NCI-H510A (cell line): ENCODE data around the gene C14orf132.

Source experiments
- DNase-seq: peaks from one replicate; lab custom pipeline; 2025; lab: John Stamatoyannopoulos, UW

The C14orf132 gene

DNA sequence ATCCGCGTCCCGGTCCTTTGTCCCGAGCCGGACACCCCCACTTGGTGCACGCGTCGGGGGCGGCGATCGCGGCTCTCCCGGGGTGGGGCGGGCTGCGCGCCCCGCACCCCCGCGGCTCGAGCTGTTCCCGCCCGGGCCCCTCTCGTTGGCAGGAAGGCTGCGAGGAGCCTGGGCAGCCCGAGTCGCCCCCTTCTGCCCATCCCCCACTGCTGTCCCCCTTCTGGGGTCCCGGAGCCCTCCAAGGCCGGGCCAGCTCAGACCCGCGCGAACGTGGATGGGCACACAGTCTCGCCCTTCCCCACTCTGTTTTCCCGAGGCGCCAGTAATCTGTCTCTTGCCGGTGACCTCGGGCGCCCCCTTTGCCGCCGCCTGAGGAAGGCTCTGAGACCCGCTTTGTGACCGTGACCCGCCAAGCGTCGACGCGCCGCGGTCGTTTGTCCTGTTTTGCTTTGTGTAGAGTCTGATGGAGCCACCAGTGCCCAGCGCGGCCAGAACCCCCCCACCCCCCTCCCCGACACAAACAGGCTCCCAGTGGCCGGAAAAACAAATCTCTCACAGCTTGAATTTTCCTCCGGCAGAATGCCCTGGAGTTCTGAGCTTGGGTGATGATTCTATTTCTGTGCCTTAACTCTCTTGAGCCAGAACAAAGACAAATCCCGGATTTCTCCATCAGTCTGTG lies 610 bp downstream of the C14orf132 start:
- DNase-seq = no peak

DNA sequence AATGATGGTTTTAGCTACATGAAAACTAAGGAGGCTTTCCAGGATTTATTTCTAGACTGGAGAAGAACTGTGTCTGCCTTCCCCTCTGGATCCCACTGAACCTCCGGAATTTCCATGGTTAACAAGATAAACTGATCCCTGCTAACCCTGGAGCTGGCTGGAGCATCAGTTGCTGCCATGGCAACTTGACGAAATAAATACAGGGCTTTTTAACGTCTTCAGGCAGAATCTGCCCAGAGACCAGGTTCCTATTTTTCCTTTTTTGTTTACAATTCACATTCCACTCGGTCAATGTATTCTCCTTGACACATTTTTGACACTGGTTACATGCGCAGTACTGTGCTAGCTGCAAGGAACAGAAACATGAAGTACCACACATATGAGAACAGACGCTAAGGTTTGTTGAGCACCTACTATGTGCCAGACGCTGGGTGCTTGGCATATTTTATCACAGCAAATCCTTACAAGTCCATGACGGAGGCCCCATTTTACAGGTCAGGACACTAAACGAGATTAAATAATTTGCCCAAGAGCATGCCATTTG lies 1.7 kb downstream of the C14orf132 start:
- no peak for DNase-seq

DNA sequence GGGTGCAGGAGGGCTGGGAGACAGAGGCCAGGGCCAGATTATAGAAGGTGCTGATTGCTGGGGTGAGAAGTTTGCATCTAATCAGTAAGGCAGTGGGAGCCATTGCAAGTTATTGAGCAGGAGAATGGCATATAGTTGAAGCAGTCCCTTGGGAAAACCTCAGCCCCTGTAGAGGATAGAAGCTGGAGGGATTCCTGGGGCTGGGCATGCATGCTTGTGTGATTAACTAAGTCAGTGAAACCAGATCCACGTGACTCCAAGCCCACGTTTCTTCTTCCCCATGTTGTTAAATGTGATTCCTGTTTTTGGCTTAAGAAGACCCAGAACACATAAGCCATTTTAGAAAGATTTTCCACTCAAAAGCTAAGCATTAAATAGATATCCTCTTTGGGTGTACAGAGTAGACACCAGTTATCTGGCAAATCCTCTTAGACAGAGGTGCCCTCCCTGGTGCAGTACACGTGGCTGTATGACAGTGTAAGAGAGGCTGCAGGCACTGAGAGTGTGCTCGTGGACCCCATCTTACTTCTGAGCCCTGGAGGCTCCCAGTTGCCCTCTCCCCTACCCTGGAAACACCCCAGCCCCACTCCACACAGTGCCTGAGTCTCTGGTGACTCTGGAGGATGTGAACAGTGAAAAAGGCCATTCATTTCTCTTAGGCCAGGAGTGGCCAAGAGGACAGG lies 3.2 kb downstream of the C14orf132 start:
- DNase-seq = no peak

DNA sequence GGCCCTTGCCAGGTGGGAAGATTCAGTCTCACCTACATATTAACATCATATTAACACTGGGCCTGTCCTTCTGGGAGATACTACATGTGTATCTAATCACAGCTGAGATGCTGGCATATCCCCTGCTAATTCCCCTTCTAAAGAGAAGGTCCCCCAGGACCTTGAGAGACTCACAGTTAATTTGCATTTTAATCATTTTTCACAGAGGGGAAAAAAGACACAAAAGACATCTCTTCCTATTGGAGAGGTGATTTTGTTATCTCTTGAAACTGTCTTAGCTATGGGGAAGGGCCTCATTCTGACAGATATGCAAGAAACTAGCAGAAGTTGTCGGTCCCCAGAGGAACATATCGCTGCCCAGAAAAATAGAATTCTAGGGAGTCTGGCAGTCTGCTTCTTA lies 7.5 kb downstream of the C14orf132 start:
- no peak for DNase-seq

DNA sequence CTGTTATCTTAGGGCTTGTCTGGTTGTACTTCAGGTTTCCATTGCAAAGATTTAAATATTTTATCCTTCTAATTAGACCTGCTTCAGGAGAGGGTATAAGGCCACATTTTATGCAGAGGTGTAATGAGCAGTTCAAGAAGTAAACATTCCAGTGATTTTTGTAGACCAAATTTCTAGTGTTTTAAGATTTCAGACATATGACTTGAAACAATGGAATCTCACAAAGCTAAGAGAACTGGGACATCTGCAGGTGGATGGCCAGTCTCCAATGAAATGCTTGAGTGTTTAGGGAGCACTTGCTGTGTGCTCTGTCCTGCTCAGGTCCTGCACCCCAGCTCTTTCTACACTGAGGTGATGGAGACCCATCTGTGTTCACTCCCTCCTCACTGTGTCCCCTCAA lies 7.9 kb downstream of the C14orf132 start:
- DNase-seq = no peak

DNA sequence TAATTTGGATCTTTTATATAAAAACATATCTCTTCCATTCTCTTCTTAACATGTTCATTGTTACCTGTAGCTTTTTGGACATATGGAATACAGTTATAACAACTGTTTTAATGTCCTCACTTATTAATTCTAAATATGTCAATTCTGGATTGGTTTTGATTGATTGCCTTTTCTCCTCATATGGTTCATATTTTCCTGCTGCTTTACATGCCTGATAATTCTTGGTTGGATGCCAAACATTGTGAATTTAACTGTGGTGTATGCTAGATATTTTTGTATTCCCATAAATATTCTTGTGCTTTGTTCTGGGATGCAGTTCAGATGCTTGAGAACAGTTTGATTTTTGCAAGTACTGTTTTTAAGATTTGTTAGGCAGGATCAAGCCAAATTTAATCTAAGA lies 10.8 kb downstream of the C14orf132 start:
- DNase-seq = no peak

DNA sequence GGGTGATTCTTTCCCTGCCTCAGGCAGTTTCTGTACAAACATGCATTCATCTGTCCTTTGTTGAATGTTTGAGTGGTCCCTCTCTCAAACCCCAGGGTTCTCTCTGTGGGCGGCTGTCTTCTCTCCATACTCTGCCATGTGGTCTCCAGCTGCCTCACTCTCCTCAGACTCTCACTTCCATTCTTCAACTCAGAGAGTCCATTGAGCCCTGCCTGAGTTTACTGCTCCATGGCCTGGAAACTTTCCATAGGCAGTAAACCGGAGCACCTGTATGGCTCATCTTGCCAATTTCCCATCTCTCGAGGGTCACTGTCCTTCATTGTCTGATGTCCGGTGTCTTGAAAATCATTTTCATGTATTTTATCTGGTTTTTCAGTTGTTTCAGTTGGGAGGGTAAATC lies 11.3 kb downstream of the C14orf132 start:
- DNase-seq = no peak

DNA sequence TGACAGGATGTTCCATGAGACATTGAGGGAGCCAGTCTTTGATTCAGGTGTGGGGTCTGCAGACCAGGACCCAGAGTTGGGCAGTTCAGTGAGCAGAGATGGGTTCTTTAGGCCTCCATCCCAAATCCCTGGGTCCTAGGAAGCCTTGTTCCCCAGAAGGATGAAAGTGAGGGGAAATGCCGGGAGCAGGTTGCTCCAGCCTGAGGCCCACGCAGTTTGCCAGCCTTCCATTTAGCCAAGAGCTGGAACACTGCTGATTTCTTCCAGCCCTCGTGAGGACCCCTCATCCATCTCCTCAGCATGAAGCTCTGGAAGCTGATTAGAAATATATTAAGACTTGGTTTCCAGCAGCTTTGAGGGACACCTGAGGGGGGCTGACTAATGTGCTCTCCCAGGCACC lies 12.1 kb downstream of the C14orf132 start:
- DNase-seq = no peak

DNA sequence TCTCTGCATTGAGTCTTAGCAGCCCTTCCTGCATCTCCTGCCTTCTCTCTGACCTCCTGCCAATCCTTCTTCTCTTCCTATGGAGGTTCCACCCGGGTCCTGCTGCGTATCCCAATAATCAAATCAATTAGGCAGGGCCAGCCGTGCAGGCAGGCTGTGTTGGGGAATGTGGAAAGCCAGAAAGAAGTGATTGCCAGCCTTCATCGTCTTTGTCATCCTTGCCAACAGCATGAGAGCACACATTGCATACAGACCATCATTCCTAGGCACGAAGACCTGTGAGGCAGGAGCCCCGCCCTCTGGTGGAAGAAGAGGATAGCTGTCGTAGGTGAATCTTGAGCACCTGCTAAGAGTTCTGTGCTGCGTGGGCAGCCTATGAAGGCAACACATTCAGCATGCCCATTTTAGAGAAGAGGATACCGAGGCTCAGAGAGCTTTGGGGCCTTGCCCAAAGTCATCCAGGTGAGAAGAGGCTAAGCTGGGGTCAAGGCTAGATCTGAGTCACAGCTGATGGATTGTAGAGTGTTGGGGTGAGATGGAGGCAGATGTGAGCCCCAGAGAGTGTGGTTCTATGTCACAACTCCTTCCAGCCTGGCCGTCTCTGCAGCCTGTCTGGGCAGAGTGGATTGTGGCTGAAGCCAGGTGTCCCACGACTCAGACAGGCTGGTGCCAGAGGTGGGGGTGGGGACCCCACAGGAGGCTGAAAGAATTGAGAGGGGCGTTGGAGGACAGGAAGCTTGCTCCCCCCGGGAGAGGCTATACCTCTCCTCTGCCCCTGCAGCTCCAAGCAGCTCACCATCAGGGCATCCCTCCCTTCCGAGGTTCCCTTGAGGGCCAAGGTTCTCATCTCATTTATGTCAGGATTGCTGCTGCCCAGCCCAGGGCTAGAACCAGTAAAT lies 12.7 kb downstream of the C14orf132 start:
- no peak for DNase-seq

DNA sequence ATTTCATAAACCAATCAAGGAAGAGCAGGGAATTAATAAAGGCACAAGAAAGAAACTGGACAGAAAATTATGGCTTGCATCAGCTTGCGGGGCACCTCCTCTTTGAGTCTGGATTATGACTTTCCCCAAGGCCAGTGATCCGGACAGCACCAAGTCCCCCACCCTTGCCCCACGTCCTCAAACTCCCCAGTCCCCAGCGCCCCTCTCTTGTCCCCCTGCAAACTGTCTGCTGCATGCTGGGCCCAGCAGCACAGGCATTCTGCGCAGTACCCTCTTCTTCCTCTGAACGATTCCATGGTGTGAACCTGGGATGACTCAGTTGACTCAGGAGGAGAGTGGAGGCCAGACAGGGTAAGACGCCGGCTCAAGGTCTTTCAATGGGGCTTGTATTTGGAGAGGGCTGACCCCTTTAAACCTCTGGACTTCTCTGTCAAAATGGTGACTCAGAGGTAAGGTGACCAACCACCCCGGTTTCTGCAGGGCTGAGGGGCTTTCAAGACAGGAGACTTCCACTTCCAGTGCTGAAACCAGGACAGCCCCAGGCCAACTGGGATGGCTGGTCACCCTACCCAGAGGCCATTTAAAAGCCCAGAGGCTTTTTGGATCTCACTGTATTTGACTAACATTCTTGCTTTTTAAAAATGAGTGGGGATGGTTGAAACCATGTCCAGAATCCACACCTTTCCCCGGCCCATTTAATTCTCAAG lies 13.5 kb downstream of the C14orf132 start:
- no peak for DNase-seq

DNA sequence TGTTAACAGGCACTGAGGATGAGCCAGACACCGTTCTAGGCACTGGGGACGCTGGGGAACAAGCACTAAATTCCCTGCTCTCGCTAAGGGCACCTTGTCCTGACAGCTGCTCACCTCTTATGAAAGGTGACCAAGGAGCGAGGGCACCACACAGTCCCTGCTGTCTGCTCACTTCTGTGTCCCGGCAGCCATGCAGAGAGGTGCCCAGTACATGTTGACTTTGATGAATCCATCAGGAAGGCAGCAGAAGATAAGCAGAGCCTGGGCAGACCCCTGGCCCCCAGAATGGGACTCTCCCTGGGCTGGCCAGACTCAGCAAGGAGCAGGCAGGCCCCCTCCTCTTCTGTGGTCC lies 14.1 kb downstream of the C14orf132 start:
- DNase-seq = no peak

DNA sequence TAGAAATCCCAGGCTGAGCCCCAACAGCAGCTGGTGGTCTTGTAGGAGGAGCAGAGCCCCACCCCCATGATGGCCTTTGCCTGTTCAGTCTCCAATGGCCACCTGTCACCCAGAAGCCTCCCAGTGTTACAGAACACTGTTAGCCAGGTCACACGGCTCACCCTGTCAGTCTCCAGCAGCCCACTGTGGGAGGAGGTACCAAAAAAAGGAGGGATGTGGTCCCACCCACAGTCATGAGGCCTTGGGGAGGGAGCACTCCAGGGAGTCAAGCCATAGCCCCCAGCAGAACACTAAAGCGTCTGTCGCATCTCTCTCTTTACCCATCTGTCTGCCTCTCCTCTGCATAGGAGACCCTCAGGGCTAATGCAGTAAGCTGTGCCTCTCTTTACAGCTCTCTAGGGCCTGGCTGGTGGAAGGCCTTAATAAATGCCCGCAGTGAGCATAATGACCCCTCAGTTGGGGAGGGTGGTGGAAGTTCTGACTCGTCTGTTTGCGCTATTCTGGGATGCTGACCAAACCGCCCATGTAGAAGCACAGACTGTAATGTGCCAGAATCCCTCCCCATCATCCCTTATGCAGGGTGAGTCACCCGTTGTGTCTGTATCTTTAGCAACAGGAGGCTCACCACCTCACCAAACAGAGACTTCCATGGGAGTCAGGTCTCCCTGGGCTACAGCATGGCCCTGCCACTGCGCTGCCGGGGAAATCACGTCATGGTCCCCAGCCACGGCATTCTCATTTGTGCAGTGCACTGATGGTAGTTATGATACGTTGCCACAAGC lies 14.6 kb downstream of the C14orf132 start:
- no peak for DNase-seq

DNA sequence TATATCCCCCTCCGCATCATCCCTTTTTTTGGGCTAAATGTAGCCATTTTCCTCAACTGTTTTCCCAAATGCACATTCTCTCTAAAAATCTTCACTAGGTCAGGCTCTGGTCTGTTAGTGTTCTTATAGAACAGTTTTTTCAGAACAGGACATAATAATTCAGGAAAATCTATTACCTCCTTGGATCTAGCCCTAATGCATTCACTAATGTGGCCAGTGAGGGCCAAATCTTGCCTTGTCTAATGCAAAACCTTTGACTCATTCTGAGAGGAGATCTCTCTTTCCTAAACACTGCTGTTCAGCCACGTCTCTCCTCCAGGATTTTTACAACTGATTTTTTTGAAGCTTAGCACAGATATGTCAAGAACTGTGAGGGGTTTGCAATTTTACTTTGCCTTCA lies 15.5 kb downstream of the C14orf132 start:
- no peak for DNase-seq

DNA sequence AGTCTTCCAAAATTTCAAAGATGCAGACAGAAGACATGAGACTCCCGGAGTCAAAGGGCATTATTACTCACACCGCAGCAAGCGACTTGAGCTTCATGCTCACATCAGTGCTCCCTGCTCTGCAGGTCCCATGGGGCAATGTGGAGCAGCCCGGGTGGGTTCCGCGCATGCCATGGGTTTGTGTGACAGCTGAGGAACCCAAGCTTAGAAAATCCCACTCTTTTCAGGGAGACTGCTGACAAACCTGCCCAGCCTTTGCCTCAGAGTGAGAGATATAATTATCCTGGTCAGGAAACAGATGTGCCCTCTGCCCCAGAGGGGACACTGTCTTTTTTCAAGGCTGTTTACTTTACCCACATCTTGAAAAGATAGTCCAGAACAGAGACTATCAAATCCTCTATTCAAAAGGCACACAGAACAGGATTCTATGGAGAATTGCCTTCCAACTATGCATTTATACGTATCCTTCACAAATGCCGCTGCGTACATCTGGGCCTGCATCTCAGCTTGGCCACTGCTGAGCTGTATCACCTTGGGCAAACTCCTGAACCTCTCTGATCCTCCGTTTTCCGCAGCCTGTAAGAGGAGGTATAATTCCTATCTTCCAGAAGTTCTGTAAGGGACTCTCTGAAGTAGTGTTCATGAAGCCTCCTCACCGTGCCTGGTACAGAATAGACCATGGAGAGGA lies 16.0 kb downstream of the C14orf132 start:
- no peak for DNase-seq

DNA sequence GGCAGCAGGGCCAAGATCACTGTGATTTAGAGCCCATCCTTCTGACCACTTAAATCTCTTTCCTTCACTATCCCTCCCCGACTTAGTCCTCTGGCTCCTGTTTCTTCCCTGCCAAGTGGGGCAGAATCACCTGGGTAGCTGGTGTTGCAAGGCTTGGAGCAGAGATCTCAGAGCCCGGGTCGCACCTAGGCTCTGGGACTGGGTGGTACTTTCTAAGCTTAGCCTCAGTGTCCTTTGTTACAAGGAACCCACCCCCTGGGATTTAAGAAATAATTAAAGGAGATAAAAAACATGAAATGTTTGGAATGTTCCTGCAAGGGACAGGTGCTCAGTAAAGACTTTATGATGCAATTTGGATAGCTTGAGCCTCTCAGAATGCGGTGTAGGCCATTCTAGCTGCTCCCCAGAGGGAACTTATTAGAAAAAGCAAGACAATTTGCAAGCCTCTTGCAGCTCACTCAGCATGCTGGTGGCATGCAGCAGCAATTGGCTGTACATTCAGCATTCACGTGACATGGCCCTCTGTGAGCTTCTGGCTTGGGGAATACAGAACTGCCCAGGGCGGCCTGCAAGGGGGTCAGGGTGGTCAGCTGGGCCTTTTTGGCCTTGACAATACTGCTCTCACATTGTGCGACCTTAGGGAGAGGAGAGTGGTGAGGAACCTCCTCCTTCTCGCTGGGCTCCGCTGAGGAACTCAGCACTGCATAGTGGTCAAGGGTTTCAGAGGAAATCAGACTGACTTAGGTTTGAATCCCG lies 16.8 kb downstream of the C14orf132 start:
- DNase-seq = no peak

DNA sequence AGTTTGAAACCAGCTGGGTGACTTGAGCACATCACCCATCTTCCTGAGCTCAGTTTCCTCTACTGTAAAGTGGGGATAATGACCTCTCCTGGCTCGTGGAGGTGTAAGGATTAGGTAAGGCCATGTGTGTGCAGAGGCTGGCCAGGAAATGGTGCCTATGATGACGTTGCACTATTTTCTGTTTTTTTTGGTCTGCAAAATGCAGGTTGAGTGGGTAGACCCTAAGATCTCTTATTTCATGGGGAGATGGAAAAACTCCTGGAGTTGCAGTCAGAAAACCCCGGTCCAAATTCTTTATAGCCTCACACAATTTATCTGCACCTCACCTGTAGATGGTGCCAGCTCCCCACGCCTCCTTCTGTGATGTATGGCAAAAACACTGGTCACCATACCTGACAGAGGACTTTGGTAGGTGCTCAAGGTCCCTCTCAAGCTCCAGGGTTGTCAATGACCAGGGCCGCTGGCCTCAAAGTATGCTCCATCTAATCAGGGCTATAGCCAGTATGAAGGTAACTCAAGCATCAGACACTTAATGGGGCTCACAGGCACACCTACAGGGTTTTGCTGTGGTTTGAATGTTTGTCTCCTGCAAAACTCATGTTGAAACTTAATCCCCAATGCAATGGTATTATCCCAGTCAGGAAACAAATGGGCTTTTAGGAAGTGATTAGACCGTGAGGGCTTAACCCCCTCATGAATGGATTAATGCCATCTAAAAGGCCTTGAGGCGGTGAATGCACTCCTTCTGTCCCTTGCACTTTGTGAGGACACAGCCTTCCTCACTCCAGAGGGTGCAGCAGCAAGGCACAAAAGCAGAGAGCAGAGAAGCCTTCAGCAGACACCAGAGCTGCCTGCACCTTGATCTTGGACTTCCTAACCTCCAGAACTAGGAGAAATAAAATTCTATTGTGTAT lies 17.6 kb downstream of the C14orf132 start:
- no peak for DNase-seq

DNA sequence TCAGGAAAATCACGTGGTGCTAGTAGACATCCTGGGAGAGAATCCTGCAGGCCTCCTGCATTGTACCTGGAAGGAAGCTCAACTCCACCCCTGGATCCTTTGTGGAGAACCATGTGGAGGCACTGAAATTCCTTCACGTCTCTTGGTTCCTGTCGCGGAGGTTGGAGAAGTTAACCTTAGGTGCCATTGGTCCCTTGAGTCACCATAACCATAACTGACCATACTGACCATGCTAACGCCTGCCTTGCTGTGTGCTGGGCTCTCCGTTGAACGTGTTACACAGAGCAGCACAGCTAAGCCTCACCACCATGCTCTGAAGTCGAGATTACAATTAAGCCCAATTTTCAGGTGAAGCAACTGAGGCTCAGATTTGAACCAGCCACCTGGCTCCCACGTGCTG lies 18.6 kb downstream of the C14orf132 start:
- no peak for DNase-seq

DNA sequence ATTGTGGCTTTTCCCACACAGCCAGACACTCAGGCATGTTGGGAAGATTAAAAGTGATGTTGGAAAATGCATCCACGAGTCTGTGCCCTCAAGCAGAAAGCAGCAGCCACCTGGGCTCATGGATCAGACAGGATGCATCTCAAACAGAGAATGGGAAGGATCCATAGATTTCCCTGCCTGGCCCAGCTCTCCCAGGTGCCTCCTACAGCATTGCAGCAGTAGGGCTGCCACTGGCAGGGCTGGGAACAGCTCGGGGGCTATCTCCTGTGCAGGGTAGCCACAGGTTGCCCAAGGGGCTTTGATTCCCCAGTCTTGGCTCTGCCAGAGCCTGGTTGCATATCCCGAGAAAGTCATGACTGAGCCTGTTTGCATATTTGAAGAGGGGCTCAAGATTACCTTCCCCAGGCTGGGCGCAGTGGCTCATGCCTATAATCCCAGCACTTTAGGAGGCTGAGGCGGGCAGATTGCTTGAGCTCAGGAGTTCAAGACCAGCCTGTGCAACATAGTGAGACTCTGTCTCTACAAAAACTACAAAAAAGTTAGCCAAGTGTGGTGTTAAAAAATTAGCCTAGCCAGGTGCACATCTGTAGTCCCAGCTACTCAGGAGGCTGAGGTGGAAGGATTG lies 19.5 kb downstream of the C14orf132 start:
- no peak for DNase-seq
